Gastrocnemius medialis (tissue), 4 donors: ENCODE measurements around the gene MLXIP. TPM values are rescaled to one million over a fixed set of nuclear protein-coding genes. Genes with fewer than 3 reads are reported as not detected.

Experiments used
- ATAC-seq, 2 donors: fragments of 150-250 bp; one replicate each; pipeline ENCODE4 v1.9.1; 2016
- DNase-seq, 2 donors: peaks; one replicate each; pipeline ENCODE4 v3.0.0-alpha.2; 2019
- H3K27ac ChIP-seq, 4 donors: fragments of 200-600 bp; sonication (generic); 1 replicate in 1 of 4; 2 replicates in 3 of 4; pipeline ENCODE4 v1.5.1; 2016 to 2018; ENCODE audit warnings: mild to moderate bottlenecking in 2 of 4, moderate library complexity in 1 of 4
- H3K27me3 ChIP-seq, 3 donors: fragments of 200-600 bp; sonication (generic) in 2 of 3; 1 replicate in 1 of 3; 2 replicates in 2 of 3; pipeline versions ENCODE4 v1.5.1 to v1.6.0; 2016 to 2019; ENCODE audit warnings: mild to moderate bottlenecking in 1 of 3, moderate library complexity in 1 of 3
- H3K36me3 ChIP-seq, 2 donors: fragments of 200-600 bp; sonication (generic) in 1 of 2; one replicate each; pipeline ENCODE4 v1.5.1; 2017 to 2018
- H3K4me1 ChIP-seq, 2 donors: fragments of 200-600 bp; sonication (generic) in 1 of 2; one replicate each; pipeline ENCODE4 v1.5.1; 2016 to 2017; ENCODE audit warnings: mild to moderate bottlenecking in 2 of 2
- H3K4me3 ChIP-seq, 4 donors: fragments of 200-600 bp; sonication (generic) in 3 of 4; 1 replicate in 1 of 4; 2 replicates in 3 of 4; pipeline ENCODE4 v1.5.1; 2016 to 2019; ENCODE audit warnings: mild to moderate bottlenecking in 2 of 4
- H3K9me3 ChIP-seq, 3 donors: fragments of 200-600 bp; sonication (generic) in 2 of 3; 1 replicate in 1 of 3; 2 replicates in 2 of 3; pipeline ENCODE4 v1.5.1; 2016 to 2019
- POLR2A ChIP-seq, 2 donors: fragments of 450-650 bp; IDR thresholded peaks; one replicate each; pipeline ENCODE4 v1.6.1; 2017; ENCODE audit warnings: antibody characterized with exemption in 2 of 2, mild to moderate bottlenecking in 2 of 2, moderate library complexity in 2 of 2
- in situ Hi-C, 4 donors: fragments of 200-750 bp; cut with MboI; loops; one replicate each; pipeline versions ENCODE4 v1.15.0 to v1.8.0; 2017; ENCODE audit warnings: low sequenced_read_pairs in 4 of 4
- intact Hi-C: fragments of 100-400 bp; cut with DNase I; formaldehyde crosslinking; loops from one replicate; pipeline ENCODE4 v1.15.1; 2023; ENCODE audit warnings: low total_unique reads
- total RNA-seq, 4 donors: library from RNA; depleted of rRNA; stranded (reverse); fragments of >200 nt; gene quantifications; one replicate each; pipeline versions ENCODE4 v1.1.0 to v1.2.3, GENCODE V29; 2016
- TF ChIP-seq, protein P1 (sequence below), 5 experiments: fragments of 450-650 bp in 3 of 5; fragments of 200-600 bp in 2 of 5; sonication (generic) in 2 of 5; IDR thresholded peaks in 4 of 5; conservative IDR thresholded peaks in 1 of 5; 1 replicate in 4 of 5; 2 replicates in 1 of 5; pipeline ENCODE4 v1.5.1; 2016 to 2019; ENCODE audit warnings: antibody characterized with exemption in 5 of 5, mild to moderate bottlenecking in 3 of 5, moderate library complexity in 3 of 5

MLXIP gene, protein sequence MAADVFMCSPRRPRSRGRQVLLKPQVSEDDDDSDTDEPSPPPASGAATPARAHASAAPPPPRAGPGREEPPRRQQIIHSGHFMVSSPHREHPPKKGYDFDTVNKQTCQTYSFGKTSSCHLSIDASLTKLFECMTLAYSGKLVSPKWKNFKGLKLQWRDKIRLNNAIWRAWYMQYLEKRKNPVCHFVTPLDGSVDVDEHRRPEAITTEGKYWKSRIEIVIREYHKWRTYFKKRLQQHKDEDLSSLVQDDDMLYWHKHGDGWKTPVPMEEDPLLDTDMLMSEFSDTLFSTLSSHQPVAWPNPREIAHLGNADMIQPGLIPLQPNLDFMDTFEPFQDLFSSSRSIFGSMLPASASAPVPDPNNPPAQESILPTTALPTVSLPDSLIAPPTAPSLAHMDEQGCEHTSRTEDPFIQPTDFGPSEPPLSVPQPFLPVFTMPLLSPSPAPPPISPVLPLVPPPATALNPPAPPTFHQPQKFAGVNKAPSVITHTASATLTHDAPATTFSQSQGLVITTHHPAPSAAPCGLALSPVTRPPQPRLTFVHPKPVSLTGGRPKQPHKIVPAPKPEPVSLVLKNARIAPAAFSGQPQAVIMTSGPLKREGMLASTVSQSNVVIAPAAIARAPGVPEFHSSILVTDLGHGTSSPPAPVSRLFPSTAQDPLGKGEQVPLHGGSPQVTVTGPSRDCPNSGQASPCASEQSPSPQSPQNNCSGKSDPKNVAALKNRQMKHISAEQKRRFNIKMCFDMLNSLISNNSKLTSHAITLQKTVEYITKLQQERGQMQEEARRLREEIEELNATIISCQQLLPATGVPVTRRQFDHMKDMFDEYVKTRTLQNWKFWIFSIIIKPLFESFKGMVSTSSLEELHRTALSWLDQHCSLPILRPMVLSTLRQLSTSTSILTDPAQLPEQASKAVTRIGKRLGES
- total RNA-seq = 10 to 100 TPM; 36.6 to 89.4 (median 79.7) TPM

DNA sequence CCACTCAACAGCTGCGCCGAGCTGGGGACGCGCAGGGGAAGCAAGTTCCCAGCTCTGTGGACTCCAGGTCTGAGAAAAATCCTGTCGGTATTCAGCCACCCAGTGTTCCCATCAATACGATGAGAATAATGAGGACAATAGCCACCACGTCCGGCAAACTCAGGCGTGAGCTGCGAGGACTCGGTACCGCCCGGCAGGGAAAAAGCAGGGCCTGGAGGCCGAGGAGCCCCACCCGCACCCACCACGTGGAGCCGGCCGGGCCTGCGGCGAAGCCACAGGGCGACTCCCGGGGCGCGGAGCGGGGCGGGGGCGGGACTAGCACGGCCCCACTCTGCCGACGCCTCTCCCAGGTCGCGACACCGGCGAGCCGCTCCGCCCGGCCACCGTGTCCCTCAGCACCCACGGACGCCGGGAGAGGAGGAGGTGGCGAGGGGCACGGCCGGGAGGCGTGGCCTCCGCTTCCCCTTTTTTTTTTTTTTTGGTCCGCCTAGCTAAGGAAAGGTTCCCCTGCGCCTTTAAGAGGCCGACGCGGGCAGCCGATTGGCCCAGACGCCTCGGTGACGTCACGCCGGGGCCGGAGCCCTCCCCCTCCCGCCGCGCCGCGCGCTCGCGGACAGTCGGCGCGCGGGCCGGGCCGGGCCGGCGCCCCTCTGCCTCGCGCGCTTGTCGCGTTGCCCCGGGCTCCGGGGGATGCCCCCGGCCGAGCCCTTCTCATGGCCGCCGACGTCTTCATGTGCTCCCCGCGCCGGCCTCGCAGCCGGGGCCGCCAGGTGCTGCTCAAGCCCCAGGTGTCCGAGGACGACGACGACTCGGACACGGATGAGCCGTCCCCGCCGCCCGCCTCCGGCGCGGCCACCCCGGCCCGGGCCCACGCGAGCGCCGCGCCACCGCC is at the start of gene MLXIP:
Gene MLXIP, plus strand, starts transcription at position 616 of the 892 bp plus-strand sequence. Its CDS starts 98 bp downstream, at position 714.
- TF ChIP-seq, protein P1, sequence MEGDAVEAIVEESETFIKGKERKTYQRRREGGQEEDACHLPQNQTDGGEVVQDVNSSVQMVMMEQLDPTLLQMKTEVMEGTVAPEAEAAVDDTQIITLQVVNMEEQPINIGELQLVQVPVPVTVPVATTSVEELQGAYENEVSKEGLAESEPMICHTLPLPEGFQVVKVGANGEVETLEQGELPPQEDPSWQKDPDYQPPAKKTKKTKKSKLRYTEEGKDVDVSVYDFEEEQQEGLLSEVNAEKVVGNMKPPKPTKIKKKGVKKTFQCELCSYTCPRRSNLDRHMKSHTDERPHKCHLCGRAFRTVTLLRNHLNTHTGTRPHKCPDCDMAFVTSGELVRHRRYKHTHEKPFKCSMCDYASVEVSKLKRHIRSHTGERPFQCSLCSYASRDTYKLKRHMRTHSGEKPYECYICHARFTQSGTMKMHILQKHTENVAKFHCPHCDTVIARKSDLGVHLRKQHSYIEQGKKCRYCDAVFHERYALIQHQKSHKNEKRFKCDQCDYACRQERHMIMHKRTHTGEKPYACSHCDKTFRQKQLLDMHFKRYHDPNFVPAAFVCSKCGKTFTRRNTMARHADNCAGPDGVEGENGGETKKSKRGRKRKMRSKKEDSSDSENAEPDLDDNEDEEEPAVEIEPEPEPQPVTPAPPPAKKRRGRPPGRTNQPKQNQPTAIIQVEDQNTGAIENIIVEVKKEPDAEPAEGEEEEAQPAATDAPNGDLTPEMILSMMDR (IDR thresholded peaks at IDR 0.05 in 4 of 5, conservative IDR thresholded peaks at IDR 0.05 in 1 of 5) = no peak
- peak; percentile 99 to 100 for TF ChIP-seq POLR2A (IDR thresholded peaks at IDR 0.05)
- peak; percentile 90 to 95 for DNase-seq
- Histone ChIP-seq H3K4me3 (peak within 1 kb of the TSS; percentile 65 to 86 (median 76)), H3K4me1 (peaks cover 41 to 43% of the 10 kb centered on the region in 2 donors), H3K36me3 (no peaks in the 10 kb centered on the region), H3K27ac (peak within 1 kb of the TSS; percentile 91 to 97 (median 96)), H3K9me3 (no peaks in the 10 kb centered on the region), H3K27me3 (no peaks in the 10 kb centered on the region)
- in situ Hi-C loops = no loop called here
- intact Hi-C loops = loop anchor here (2.0 to 10.0 kb wide), 3 partner anchors 20 to 364 kb away; partner anchors contain the start of gene TMEM120B
- ATAC-seq = peak; percentile 70 to 71

DNA sequence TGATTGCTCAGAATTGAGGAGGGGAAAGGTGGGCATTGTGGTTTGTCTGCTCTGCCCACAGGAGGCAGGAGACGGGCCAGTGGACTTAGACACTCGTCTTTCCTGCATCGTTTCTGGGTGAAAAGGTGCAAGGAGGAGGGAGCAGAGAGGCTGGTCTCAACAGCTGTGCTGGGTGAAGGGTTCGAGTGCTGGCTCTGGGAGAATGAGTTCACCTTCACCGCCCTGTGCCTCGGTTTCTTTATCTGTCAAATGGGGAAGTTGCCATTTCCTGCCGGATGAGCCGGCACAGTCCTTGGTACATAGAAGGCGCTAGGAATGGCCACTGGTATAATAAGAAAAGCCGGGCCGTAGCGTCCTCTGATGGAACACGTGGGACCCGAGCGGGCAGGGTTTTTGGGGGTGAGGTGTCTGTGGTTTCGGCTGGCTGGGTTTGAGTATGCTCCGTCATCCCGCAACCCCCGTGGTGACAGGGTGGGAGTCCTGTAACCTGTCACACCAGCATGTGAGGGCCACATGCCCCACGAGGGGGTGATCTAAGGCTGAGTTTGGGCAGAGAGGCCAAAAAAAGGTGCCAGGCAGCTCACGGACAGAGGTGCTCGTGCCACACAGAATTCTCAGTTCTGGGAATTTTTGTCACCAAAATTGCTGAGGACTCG is 49.5 kb upstream of the MLXIP start:
- no peak overlapping the region for H3K4me3 ChIP-seq
- DNase-seq = no peak
- in situ Hi-C loops (no loop called here), intact Hi-C loops (no loop called here)
- H3K36me3 ChIP-seq = no peaks in the 10 kb centered on the region
- H3K9me3 ChIP-seq = no peaks in the 10 kb centered on the region
- TF ChIP-seq POLR2A (IDR thresholded peaks at IDR 0.05) = no peak
- TF ChIP-seq, protein P1 (IDR thresholded peaks at IDR 0.05 in 4 of 5, conservative IDR thresholded peaks at IDR 0.05 in 1 of 5) = no peak
- peaks cover 30 to 60% of the 10 kb centered on the region in 2 donors for H3K4me1 ChIP-seq
- H3K27me3 ChIP-seq = no peaks in the 10 kb centered on the region
- peak overlapping the region in 3 of 4 donors; percentile 50 to 68 (median 51) for H3K27ac ChIP-seq
- ATAC-seq = no peak

DNA sequence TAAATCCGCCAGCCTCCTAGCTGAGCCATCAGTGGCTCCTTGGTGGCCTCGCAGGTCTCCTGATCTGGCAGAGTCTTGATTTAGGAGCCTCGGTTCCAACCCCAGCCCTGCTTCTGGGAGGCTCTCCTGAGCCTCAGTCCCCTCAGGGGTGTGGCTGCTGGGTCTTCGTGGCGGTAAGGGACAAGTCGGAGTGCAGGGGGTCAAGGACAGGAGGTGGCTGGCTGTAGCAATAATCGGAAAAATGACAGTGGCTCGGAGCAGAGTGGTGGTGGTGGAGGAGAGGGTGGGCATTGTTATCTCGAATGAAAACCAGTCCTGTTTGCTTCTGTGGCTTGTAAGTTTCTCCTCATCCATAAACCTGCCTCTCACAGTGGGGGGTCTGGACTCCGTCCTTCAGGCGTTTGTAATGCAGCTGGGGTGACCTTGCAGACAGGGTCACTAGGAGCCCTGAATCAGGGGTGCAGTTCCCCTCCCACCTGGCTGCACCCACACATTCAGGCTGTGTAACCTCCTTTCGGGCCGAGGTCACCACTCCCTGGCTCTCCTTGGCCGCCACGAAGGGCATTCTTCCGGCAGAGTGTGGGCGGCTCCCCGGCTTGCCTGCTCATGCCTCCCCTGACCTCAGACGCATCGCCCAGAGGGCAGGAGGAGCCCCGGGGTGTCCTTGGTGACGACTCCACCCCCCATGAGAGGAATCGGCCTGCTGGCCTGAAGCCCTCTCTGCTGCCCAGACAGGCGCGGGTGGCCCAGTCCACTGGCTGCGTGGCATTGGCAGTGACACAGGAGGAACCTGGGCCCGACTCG is 48.7 kb upstream of the MLXIP start:
- no peaks in the 10 kb centered on the region for H3K9me3 ChIP-seq
- in situ Hi-C loops = no loop called here
- H3K27ac ChIP-seq = no peak overlapping the region
- no peak for ATAC-seq
- intact Hi-C loops = no loop called here
- H3K36me3 ChIP-seq = no peaks in the 10 kb centered on the region
- TF ChIP-seq, protein P1 (IDR thresholded peaks at IDR 0.05 in 4 of 5, conservative IDR thresholded peaks at IDR 0.05 in 1 of 5) = no peak
- TF ChIP-seq POLR2A (IDR thresholded peaks at IDR 0.05) = no peak
- H3K4me1 ChIP-seq = peaks cover 23 to 53% of the 10 kb centered on the region in 2 donors
- no peak for DNase-seq
- H3K27me3 ChIP-seq = no peaks in the 10 kb centered on the region
- H3K4me3 ChIP-seq = no peak overlapping the region
